HCT116 (cell line): ENCODE results near the gene BRIP1.

ENCODE experiments used
- ELF1 ChIP-seq: IDR thresholded peaks from 2 replicates; pipeline ENCODE4 v1.6.1; 2012; ENCODE audit warnings: low read depth, borderline replicate concordance
- EZH2 ChIP-seq: fragments of 200-600 bp; sonication (generic); IDR thresholded peaks from 2 replicates; pipeline ENCODE4 v1.6.1; 2017; ENCODE audit warnings: antibody characterized with exemption, mixed run types
- POLR2A ChIP-seq: IDR thresholded peaks from 2 replicates; pipeline ENCODE4 v1.7.0; 2011; ENCODE audit warnings: borderline replicate concordance; ENCODE audit not compliant: insufficient read depth, insufficient read length; ENCODE audit errors: extremely low read depth
- POLR2AphosphoS5 ChIP-seq: IDR thresholded peaks from 2 replicates; pipeline ENCODE4 v1.6.1; 2011; ENCODE audit warnings: mild to moderate bottlenecking, low read depth, low read length, moderate library complexity
- RAD21 ChIP-seq: IDR thresholded peaks from 2 replicates; pipeline ENCODE4 v1.6.1; 2012; ENCODE audit warnings: low read depth, mild to moderate bottlenecking
- ZNF274 ChIP-seq: fragments of 200-500 bp; sonication (Bioruptor generic); IDR thresholded peaks from 2 replicates; pipeline ENCODE4 v1.6.1; 2014; ENCODE audit warnings: mild to moderate bottlenecking, low read depth, low read length, inconsistent platforms
- TF ChIP-seq, protein P1 (sequence below), 3 experiments: fragments of 200-600 bp in 1 of 3; sonication (generic) in 1 of 3; IDR thresholded peaks in 2 of 3; conservative IDR thresholded peaks in 1 of 3; 2 replicates each; pipeline ENCODE4 v1.5.1; 2012 to 2017; ENCODE audit warnings: low read depth in 2 of 3, low read length in 2 of 3, antibody characterized with exemption in 1 of 3, borderline replicate concordance in 1 of 3, control low read depth in 1 of 3, mild to moderate bottlenecking in 1 of 3, mixed read lengths in 1 of 3, mixed run types in 1 of 3, moderate library complexity in 1 of 3; ENCODE audit not compliant: insufficient read depth in 1 of 3
- TF ChIP-seq, protein P2 (sequence below): IDR thresholded peaks from 2 replicates; pipeline ENCODE4 v1.6.1; 2012; ENCODE audit warnings: low read depth

DNA sequence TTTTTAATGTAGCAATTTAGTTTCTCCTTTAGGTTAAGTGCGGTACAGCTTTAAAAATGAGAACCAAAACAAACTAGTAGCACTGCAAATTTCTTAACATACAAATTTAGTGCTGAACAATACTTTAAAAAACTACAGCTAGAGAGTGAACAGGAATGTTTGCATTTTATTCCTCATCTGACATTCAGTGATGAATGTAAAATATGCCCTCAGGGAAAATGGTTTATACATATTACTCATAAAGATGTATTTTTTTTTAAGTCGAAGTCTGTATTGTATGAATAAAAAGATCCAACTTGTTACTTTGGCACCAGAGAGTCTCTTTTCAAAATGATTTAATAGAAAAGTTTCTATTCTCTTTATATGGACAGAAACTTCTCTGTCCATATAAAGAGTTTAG is 96.8 kb downstream of the BRIP1 start:
- TF ChIP-seq ZNF274 (no peak), RAD21 (no peak), POLR2A (no peak), POLR2AphosphoS5 (no peak), ELF1 (no peak), EZH2 (no peak)
- TF ChIP-seq, protein P1, sequence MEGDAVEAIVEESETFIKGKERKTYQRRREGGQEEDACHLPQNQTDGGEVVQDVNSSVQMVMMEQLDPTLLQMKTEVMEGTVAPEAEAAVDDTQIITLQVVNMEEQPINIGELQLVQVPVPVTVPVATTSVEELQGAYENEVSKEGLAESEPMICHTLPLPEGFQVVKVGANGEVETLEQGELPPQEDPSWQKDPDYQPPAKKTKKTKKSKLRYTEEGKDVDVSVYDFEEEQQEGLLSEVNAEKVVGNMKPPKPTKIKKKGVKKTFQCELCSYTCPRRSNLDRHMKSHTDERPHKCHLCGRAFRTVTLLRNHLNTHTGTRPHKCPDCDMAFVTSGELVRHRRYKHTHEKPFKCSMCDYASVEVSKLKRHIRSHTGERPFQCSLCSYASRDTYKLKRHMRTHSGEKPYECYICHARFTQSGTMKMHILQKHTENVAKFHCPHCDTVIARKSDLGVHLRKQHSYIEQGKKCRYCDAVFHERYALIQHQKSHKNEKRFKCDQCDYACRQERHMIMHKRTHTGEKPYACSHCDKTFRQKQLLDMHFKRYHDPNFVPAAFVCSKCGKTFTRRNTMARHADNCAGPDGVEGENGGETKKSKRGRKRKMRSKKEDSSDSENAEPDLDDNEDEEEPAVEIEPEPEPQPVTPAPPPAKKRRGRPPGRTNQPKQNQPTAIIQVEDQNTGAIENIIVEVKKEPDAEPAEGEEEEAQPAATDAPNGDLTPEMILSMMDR (IDR thresholded peaks at IDR 0.05 in 2 of 3, conservative IDR thresholded peaks at IDR 0.05 in 1 of 3; ENCODE audit: borderline replicate concordance in 1 of 3, insufficient read depth in 1 of 3, low read depth in 2 of 3, low read length in 2 of 3), result no peak
- TF ChIP-seq, protein P2, sequence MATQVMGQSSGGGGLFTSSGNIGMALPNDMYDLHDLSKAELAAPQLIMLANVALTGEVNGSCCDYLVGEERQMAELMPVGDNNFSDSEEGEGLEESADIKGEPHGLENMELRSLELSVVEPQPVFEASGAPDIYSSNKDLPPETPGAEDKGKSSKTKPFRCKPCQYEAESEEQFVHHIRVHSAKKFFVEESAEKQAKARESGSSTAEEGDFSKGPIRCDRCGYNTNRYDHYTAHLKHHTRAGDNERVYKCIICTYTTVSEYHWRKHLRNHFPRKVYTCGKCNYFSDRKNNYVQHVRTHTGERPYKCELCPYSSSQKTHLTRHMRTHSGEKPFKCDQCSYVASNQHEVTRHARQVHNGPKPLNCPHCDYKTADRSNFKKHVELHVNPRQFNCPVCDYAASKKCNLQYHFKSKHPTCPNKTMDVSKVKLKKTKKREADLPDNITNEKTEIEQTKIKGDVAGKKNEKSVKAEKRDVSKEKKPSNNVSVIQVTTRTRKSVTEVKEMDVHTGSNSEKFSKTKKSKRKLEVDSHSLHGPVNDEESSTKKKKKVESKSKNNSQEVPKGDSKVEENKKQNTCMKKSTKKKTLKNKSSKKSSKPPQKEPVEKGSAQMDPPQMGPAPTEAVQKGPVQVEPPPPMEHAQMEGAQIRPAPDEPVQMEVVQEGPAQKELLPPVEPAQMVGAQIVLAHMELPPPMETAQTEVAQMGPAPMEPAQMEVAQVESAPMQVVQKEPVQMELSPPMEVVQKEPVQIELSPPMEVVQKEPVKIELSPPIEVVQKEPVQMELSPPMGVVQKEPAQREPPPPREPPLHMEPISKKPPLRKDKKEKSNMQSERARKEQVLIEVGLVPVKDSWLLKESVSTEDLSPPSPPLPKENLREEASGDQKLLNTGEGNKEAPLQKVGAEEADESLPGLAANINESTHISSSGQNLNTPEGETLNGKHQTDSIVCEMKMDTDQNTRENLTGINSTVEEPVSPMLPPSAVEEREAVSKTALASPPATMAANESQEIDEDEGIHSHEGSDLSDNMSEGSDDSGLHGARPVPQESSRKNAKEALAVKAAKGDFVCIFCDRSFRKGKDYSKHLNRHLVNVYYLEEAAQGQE, result no peak
